ENCODE measurements around the gene MAP7. TPM values are rescaled to one million over a fixed set of nuclear protein-coding genes. Genes with fewer than 3 reads are reported as not detected.
"Not testable (repeated sequence)": the region's sequence is repeated elsewhere in the genome, so short reads cannot be mapped to it uniquely, and the experiment has no call there.

The MAP7 gene
- total RNA-seq, 1 experiment from 2014 or later: 33.7 TPM

DNA sequence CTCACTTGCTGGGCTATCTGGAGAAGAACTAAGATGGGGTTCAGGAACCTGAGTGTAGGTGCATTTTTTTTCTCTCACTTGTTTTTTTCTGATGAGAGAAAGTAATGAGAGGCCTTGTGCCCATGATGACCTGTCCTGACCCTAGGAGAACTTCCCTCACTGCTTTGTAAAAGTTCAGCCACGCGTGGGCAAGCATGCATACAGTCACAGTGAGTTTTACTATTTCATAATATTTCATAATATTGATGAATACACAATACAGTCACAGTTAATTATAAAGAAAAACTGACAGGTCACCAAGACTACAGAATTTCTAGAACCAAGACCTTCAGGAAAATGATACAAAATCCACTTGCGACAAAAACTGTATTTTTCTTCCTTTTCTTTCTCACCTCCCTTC lies 111.8 kb downstream of the MAP7 start:
- no peaks in the 10 kb centered on the region for H3K9me2 ChIP-seq (ENCODE audit: insufficient read depth)
- POLR2A ChIA-PET (ENCODE audit: unreplicated experiment): no interaction called here
- H3K79me2 ChIP-seq (ENCODE audit: low read depth): peaks cover 3% of the 10 kb centered on the region; the same call in 1 of the 2 replicates
- TF ChIP-seq, protein P1, sequence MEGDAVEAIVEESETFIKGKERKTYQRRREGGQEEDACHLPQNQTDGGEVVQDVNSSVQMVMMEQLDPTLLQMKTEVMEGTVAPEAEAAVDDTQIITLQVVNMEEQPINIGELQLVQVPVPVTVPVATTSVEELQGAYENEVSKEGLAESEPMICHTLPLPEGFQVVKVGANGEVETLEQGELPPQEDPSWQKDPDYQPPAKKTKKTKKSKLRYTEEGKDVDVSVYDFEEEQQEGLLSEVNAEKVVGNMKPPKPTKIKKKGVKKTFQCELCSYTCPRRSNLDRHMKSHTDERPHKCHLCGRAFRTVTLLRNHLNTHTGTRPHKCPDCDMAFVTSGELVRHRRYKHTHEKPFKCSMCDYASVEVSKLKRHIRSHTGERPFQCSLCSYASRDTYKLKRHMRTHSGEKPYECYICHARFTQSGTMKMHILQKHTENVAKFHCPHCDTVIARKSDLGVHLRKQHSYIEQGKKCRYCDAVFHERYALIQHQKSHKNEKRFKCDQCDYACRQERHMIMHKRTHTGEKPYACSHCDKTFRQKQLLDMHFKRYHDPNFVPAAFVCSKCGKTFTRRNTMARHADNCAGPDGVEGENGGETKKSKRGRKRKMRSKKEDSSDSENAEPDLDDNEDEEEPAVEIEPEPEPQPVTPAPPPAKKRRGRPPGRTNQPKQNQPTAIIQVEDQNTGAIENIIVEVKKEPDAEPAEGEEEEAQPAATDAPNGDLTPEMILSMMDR (conservative IDR thresholded peaks at IDR 0.05): no peak
- no peak for TF ChIP-seq EZH2 (IDR thresholded peaks at IDR 0.05; ENCODE audit: low read depth)
- DNase-seq: no peak
- H3K4me2 ChIP-seq: no peak overlapping the region
- peaks cover 8% of the 10 kb centered on the region; the same call in 1 of the 2 replicates for H4K20me1 ChIP-seq (ENCODE audit: insufficient read depth)
- intact Hi-C loops (cut with micrococcal nuclease; ENCODE audit: unreplicated experiment): no loop called here
- BruUV-seq (replicated peaks): no TSS peak
- H3F3A ChIP-seq (ENCODE audit: insufficient read depth, low read depth): no peaks in the 10 kb centered on the region
- no peak overlapping the region for H3K27ac ChIP-seq
- no peaks in the 10 kb centered on the region for H3K36me3 ChIP-seq (ENCODE audit: low read depth)
- CTCF ChIA-PET: no interaction called here
- no peaks in the 10 kb centered on the region for H3K27me3 ChIP-seq (ENCODE audit: insufficient read depth, low read depth)
- no peaks in the 10 kb centered on the region for H3K9me3 ChIP-seq (ENCODE audit: insufficient read depth, low read depth)
- no peak overlapping the region for H3K4me3 ChIP-seq
- no peak overlapping the region for H2AFZ ChIP-seq
- H3K4me1 ChIP-seq (replicated peaks; ENCODE audit: insufficient read depth): no peaks in the 10 kb centered on the region

DNA sequence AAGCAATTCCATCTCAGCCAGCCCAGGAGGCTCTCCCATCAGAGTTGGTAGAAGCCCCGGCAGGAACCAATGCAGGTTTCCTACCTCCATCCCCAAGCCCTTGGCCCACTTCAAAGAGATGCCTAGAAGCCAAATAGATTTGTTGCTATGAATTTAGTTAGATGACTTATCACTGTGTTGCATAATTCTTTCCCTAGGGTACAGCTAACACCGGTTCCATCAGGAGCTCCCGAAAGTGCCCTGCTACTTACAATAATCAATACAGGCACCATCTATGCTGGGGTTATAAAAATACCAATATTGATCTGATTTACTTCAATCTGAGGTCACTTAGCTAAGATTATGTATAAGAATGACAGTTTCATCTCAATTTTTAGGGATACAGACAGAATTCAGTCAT lies 113.0 kb downstream of the MAP7 start:
- Histone ChIP-seq H3K36me3 (ENCODE audit: low read depth) (no peaks in the 10 kb centered on the region), H3K9me3 (ENCODE audit: insufficient read depth, low read depth) (no peaks in the 10 kb centered on the region), H3K9me2 (ENCODE audit: insufficient read depth) (no peaks in the 10 kb centered on the region), H4K20me1 (ENCODE audit: insufficient read depth) (peaks cover 11% of the 10 kb centered on the region; the same call in 1 of the 2 replicates), H2AFZ (no peak overlapping the region), H3K4me1 (replicated peaks; ENCODE audit: insufficient read depth) (no peaks in the 10 kb centered on the region), H3K27me3 (ENCODE audit: insufficient read depth, low read depth) (no peaks in the 10 kb centered on the region), H3K79me2 (ENCODE audit: low read depth) (no peaks in the 10 kb centered on the region), H3K4me3 (no peak overlapping the region), H3K27ac (no peak overlapping the region), H3K4me2 (no peak overlapping the region), H3F3A (ENCODE audit: insufficient read depth, low read depth) (no peaks in the 10 kb centered on the region)
- no peak for TF ChIP-seq EZH2 (IDR thresholded peaks at IDR 0.05; ENCODE audit: low read depth)
- TF ChIP-seq, protein P1 (conservative IDR thresholded peaks at IDR 0.05): no peak
- CTCF ChIA-PET: no interaction called here
- no TSS peak for BruUV-seq (replicated peaks)
- intact Hi-C loops (cut with micrococcal nuclease; ENCODE audit: unreplicated experiment): no loop called here
- no peak for DNase-seq
- POLR2A ChIA-PET (ENCODE audit: unreplicated experiment): no interaction called here

DNA sequence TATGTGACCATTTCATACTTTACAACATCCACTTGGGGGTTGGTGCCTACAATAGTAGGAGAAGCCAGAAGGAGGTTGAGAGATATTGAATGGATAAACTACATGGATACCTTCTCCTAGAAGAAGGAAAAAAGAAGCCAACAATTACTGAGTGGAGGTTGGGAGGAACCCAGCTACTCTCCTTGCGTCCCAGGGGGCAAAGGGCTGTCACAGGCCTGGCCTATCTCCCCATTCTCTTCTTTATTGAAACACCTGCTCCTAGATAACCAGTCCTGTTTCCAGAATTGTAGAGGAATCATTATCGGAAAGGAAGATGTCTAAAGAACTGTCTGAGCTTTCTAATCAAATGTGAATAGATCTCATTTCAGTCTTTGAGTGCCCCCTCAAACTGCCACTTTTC lies 115.1 kb downstream of the MAP7 start:
- no peak overlapping the region for H3K4me3 ChIP-seq
- CTCF ChIA-PET: no interaction called here
- no peaks in the 10 kb centered on the region for H3K9me2 ChIP-seq (ENCODE audit: insufficient read depth)
- H3K4me2 ChIP-seq: no peak overlapping the region
- no peaks in the 10 kb centered on the region for H3K27me3 ChIP-seq (ENCODE audit: insufficient read depth, low read depth)
- intact Hi-C loops (cut with micrococcal nuclease; ENCODE audit: unreplicated experiment): no loop called here
- H3K27ac ChIP-seq: no peak overlapping the region
- H2AFZ ChIP-seq: no peak overlapping the region
- no peaks in the 10 kb centered on the region for H3K9me3 ChIP-seq (ENCODE audit: insufficient read depth, low read depth)
- BruUV-seq (replicated peaks): no TSS peak
- H3F3A ChIP-seq (ENCODE audit: insufficient read depth, low read depth): no peaks in the 10 kb centered on the region
- H3K4me1 ChIP-seq (replicated peaks; ENCODE audit: insufficient read depth): no peaks in the 10 kb centered on the region
- no peaks in the 10 kb centered on the region for H3K36me3 ChIP-seq (ENCODE audit: low read depth)
- H4K20me1 ChIP-seq (ENCODE audit: insufficient read depth): peaks cover 11% of the 10 kb centered on the region; the same call in 1 of the 2 replicates
- TF ChIP-seq, protein P1 (conservative IDR thresholded peaks at IDR 0.05): no peak
- TF ChIP-seq EZH2 (IDR thresholded peaks at IDR 0.05; ENCODE audit: low read depth): no peak
- DNase-seq: no peak
- POLR2A ChIA-PET (ENCODE audit: unreplicated experiment): interaction anchor here (0.5 kb wide), 1 partner anchor 9 kb away, joined by 3 read pairs; no protein-coding TSS in a partner anchor
- H3K79me2 ChIP-seq (ENCODE audit: low read depth): no peaks in the 10 kb centered on the region

DNA sequence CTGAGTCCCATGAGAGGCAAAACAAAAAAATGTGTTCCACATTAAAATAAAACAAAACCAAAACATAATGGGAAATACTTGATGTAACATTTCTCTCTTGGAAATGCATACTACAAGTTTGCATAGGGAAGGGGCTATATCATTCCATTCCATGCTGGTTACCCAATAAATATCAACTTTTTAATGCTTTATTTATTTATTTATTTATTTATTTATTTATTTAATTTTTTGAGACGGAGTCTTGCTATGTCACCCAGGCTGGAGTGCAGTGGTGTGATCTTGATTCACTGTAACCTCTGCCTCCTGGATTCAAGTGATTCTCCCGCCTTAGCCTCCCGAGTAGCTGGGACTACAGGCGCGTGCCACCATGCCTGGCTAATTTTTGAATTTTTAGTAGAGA lies 118.9 kb downstream of the MAP7 start:
- H3K27me3 ChIP-seq (ENCODE audit: insufficient read depth, low read depth); H2AFZ ChIP-seq; H3K36me3 ChIP-seq (ENCODE audit: low read depth); CTCF ChIA-PET; H3K27ac ChIP-seq; H3K4me3 ChIP-seq; H3K4me1 ChIP-seq (replicated peaks; ENCODE audit: insufficient read depth); H3K9me2 ChIP-seq (ENCODE audit: insufficient read depth); H3K9me3 ChIP-seq (ENCODE audit: insufficient read depth, low read depth); BruUV-seq (replicated peaks); DNase-seq; intact Hi-C loops (cut with micrococcal nuclease; ENCODE audit: unreplicated experiment); H3K79me2 ChIP-seq (ENCODE audit: low read depth); H3F3A ChIP-seq (ENCODE audit: insufficient read depth, low read depth); POLR2A ChIA-PET (ENCODE audit: unreplicated experiment); H3K4me2 ChIP-seq: not testable (repeated sequence)
- peaks cover 13% of the 10 kb centered on the region; the same call in 1 of the 2 replicates for H4K20me1 ChIP-seq (ENCODE audit: insufficient read depth)

All from PC-9 (cell line).